ENCODE measurements around the gene TOM1L2.
A peak's percentile ranks its signal among the peaks of the same experiment; 100 is the strongest.

Gene TOM1L2

GRCh38 chr17:17841601-17842025 lies 130.6 kb downstream of the TOM1L2 start:
- Histone ChIP-seq H3K4me3 (ENCODE audit: low read length) (no peak overlapping the region), H3K27ac (ENCODE audit: low read depth, low read length) (no peak overlapping the region), H3K79me2 (ENCODE audit: control insufficient read depth, low read length) (peaks cover 17% of the 10 kb centered on the region), H3K27me3 (ENCODE audit: control insufficient read depth, low read length) (no peaks in the 10 kb centered on the region), H3K9me2 (replicated peaks; ENCODE audit: control insufficient read depth, low read length) (no peaks in the 10 kb centered on the region), H3K9me3 (ENCODE audit: control insufficient read depth, insufficient read depth, low read length) (no peaks in the 10 kb centered on the region), H4K20me1 (ENCODE audit: control insufficient read depth, insufficient read depth, low read depth, low read length) (no peaks in the 10 kb centered on the region), H3K4me2 (ENCODE audit: low read length) (0 out of 2 replicates have a peak overlapping the region, but pooled peaks have one; percentile 99), H3F3A (ENCODE audit: control insufficient read depth, insufficient read depth) (peaks cover 9% of the 10 kb centered on the region), H3K4me1 (ENCODE audit: control insufficient read depth, low read length) (peaks cover 44% of the 10 kb centered on the region), H3K36me3 (ENCODE audit: control insufficient read depth, low read length) (peaks cover 1% of the 10 kb centered on the region; the same call in 1 of the 2 replicates)
- TF ChIP-seq CTCF (IDR thresholded peaks at IDR 0.05; ENCODE audit: low read depth, low read length, poor library complexity, severe bottlenecking) (no peak), EZH2phosphoT487 (IDR thresholded peaks at IDR 0.05; ENCODE audit: borderline replicate concordance, low read length) (no peak)

- TF ChIP-seq EZH2phosphoT487 (IDR thresholded peaks at IDR 0.05; ENCODE audit: borderline replicate concordance, low read length) (no peak), CTCF (IDR thresholded peaks at IDR 0.05; ENCODE audit: low read depth, low read length, poor library complexity, severe bottlenecking) (no peak)
- H3K4me3 ChIP-seq (ENCODE audit: low read length) = peak overlapping the region; percentile 78
- peaks cover 45% of the 10 kb centered on the region for H3K4me1 ChIP-seq (ENCODE audit: control insufficient read depth, low read length)
Measured at GRCh38 chr17:17840751-17841591, 131.2 kb downstream of the TOM1L2 start.

GRCh38 chr17:17839791-17840707 lies 132.2 kb downstream of the TOM1L2 start:
- H3K4me1 ChIP-seq (ENCODE audit: control insufficient read depth, low read length) = peaks cover 55% of the 10 kb centered on the region
- H3K4me2 ChIP-seq (ENCODE audit: low read length) = peak overlapping the region; percentile 99
- H4K20me1 ChIP-seq (ENCODE audit: control insufficient read depth, insufficient read depth, low read depth, low read length) = no peaks in the 10 kb centered on the region
- H3K79me2 ChIP-seq (ENCODE audit: control insufficient read depth, low read length) = peaks cover 33% of the 10 kb centered on the region
- H3F3A ChIP-seq (ENCODE audit: control insufficient read depth, insufficient read depth) = peaks cover 9% of the 10 kb centered on the region
- H3K27me3 ChIP-seq (ENCODE audit: control insufficient read depth, low read length) = no peaks in the 10 kb centered on the region
- H3K27ac ChIP-seq (ENCODE audit: low read depth, low read length) = peak overlapping the region; percentile 81
- H3K4me3 ChIP-seq (ENCODE audit: low read length) = peak overlapping the region; percentile 78
- no peaks in the 10 kb centered on the region for H3K9me2 ChIP-seq (replicated peaks; ENCODE audit: control insufficient read depth, low read length)
- no peaks in the 10 kb centered on the region for H3K9me3 ChIP-seq (ENCODE audit: control insufficient read depth, insufficient read depth, low read length)
- TF ChIP-seq CTCF (IDR thresholded peaks at IDR 0.05; ENCODE audit: low read depth, low read length, poor library complexity, severe bottlenecking) (no peak), EZH2phosphoT487 (IDR thresholded peaks at IDR 0.05; ENCODE audit: borderline replicate concordance, low read length) (no peak)
- H3K36me3 ChIP-seq (ENCODE audit: control insufficient read depth, low read length) = peaks cover 15% of the 10 kb centered on the region

More at GRCh38 chr17:17840751-17841591, 131.2 kb downstream of the TOM1L2 start:
- Histone ChIP-seq H3K9me2 (replicated peaks; ENCODE audit: control insufficient read depth, low read length) (no peaks in the 10 kb centered on the region), H4K20me1 (ENCODE audit: control insufficient read depth, insufficient read depth, low read depth, low read length) (no peaks in the 10 kb centered on the region), H3K4me2 (ENCODE audit: low read length) (peak overlapping the region; percentile 99), H3F3A (ENCODE audit: control insufficient read depth, insufficient read depth) (peaks cover 9% of the 10 kb centered on the region), H3K9me3 (ENCODE audit: control insufficient read depth, insufficient read depth, low read length) (no peaks in the 10 kb centered on the region), H3K27ac (ENCODE audit: low read depth, low read length) (peak overlapping the region; percentile 81), H3K79me2 (ENCODE audit: control insufficient read depth, low read length) (peaks cover 24% of the 10 kb centered on the region), H3K36me3 (ENCODE audit: control insufficient read depth, low read length) (peaks cover 5% of the 10 kb centered on the region), H3K27me3 (ENCODE audit: control insufficient read depth, low read length) (no peaks in the 10 kb centered on the region)
